GM19452 (cell line): ENCODE measurements around the gene KRTAP4-3.
"Not testable (repeated sequence)": the region's sequence is repeated elsewhere in the genome, so short reads cannot be mapped to it uniquely, and the experiment has no call there.

Source experiments
- ATAC-seq: cut with Tn5 transposase; IDR thresholded peaks from one replicate; pipeline ENCODE4 v1.9.1; 2021; ENCODE audit not compliant: unreplicated experiment

KRTAP4-3 gene

GRCh38 chr17:41168121-41168520 lies at the start of gene KRTAP4-3:
Gene KRTAP4-3, minus strand, starts transcription at chr17:41168221. Its CDS starts 49 bp downstream, at chr17:41168172.
- ATAC-seq: no peak

- ATAC-seq: no peak
Observed at GRCh38 chr17:41215681-41216080, 47.7 kb upstream of the KRTAP4-3 start.

GRCh38 chr17:41212524-41213169 lies 44.6 kb upstream of the KRTAP4-3 start:
- no peak for ATAC-seq

GRCh38 chr17:41211845-41212466 lies 43.9 kb upstream of the KRTAP4-3 start:
- ATAC-seq: no peak

GRCh38 chr17:41199421-41200078 lies 31.5 kb upstream of the KRTAP4-3 start:
- no peak for ATAC-seq

GRCh38 chr17:41196068-41196467 lies 28.0 kb upstream of the KRTAP4-3 start:
- no peak for ATAC-seq

- no peak for ATAC-seq
Observed at GRCh38 chr17:41190328-41190727, 22.3 kb upstream of the KRTAP4-3 start.

GRCh38 chr17:41189837-41190318 lies 21.9 kb upstream of the KRTAP4-3 start, which contains the start of gene KRTAP9-1:
Gene KRTAP9-1, plus strand, starts transcription at chr17:41189887. Its CDS starts 0 bp downstream, at chr17:41189887.
- not testable (repeated sequence) for ATAC-seq

- no peak for ATAC-seq
Observed at GRCh38 chr17:41186872-41187271, 18.9 kb upstream of the KRTAP4-3 start.

GRCh38 chr17:41185001-41185400 lies 17.0 kb upstream of the KRTAP4-3 start:
- ATAC-seq: no peak

GRCh38 chr17:41184480-41184961 lies 16.5 kb upstream of the KRTAP4-3 start, which contains the start of gene KRTAP4-1:
Gene KRTAP4-1, minus strand, starts transcription at chr17:41184911. Its CDS starts 57 bp downstream, at chr17:41184854.
- ATAC-seq: no peak

- ATAC-seq: no peak
Observed at GRCh38 chr17:41178843-41179616, 11.0 kb upstream of the KRTAP4-3 start.

- no peak for ATAC-seq
Observed at GRCh38 chr17:41178341-41178740, 10.3 kb upstream of the KRTAP4-3 start.

- no peak for ATAC-seq
Observed at GRCh38 chr17:41177727-41178271, 9.8 kb upstream of the KRTAP4-3 start, which contains the start of gene KRTAP4-2. Gene KRTAP4-2, minus strand, starts transcription at chr17:41178221. Its CDS starts 57 bp downstream, at chr17:41178164.

GRCh38 chr17:41176744-41177387 lies 8.8 kb upstream of the KRTAP4-3 start:
- no peak for ATAC-seq

- no peak for ATAC-seq
Observed at GRCh38 chr17:41171886-41172285, 3.9 kb upstream of the KRTAP4-3 start.

- no peak for ATAC-seq
Observed at GRCh38 chr17:41167561-41167960, 460 bp downstream of the KRTAP4-3 start.

GRCh38 chr17:41163828-41164227 lies 4.2 kb downstream of the KRTAP4-3 start:
- ATAC-seq: no peak

- ATAC-seq: no peak
Observed at GRCh38 chr17:41160648-41161047, 7.4 kb downstream of the KRTAP4-3 start, which contains the start of gene KRTAP4-4. Gene KRTAP4-4, minus strand, starts transcription at chr17:41160748. Its CDS starts 57 bp downstream, at chr17:41160691.

GRCh38 chr17:41160190-41160589 lies 7.8 kb downstream of the KRTAP4-3 start:
- not testable (repeated sequence) for ATAC-seq
